HG03139 (cell line): ENCODE measurements around the gene SLC25A45.

ENCODE experiments used
- ATAC-seq: cut with Tn5 transposase; IDR thresholded peaks from one replicate; pipeline ENCODE4 v1.9.1; 2021; ENCODE audit not compliant: unreplicated experiment

The SLC25A45 gene

GRCh38 chr11:65325435-65325834 lies 57.0 kb downstream of the SLC25A45 start:
- ATAC-seq: no peak
